NCI-H1417 (cell line): Measurements from ENCODE around the gene LAMP1.
"Not testable (repeated sequence)": the region's sequence is repeated elsewhere in the genome, so short reads cannot be mapped to it uniquely, and the experiment has no call there.

ENCODE experiments used
- DNase-seq, 3 experiments: peaks; one replicate each; lab custom pipeline; 2025; lab: John Stamatoyannopoulos, UW

LAMP1 gene, protein sequence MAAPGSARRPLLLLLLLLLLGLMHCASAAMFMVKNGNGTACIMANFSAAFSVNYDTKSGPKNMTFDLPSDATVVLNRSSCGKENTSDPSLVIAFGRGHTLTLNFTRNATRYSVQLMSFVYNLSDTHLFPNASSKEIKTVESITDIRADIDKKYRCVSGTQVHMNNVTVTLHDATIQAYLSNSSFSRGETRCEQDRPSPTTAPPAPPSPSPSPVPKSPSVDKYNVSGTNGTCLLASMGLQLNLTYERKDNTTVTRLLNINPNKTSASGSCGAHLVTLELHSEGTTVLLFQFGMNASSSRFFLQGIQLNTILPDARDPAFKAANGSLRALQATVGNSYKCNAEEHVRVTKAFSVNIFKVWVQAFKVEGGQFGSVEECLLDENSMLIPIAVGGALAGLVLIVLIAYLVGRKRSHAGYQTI

DNA sequence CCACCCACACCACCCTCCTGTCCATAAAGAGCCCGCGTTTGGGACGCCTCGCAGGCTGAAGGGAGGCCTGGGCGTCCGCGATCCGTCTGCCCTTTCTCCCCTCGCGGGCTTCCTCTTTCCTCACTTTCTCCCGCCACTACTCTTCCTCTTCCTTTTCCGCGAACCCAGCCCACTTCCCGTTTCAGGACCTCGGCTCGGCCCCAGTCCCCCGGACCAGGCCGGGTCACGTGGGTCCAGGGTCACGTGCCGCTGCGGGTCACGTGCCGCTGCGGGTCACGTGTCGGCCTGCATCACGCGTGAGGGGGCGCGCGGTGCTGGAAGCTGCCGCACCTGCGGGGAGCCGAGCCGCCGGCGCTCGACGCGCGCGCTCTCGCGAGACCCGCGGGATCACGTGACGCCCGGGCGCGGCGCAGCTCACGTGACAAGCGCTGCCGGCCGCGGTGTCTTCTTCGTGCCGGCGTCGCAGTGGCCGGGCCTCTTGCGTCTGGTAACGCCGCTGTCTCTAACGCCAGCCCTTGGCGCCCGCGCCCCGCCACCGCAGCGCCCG lies at the start of gene LAMP1:
TSS of gene LAMP1 (plus strand) at position 417 of the 547 bp plus-strand sequence. CDS start 196 bp downstream, outside the sequence.
- DNase-seq: peak; percentile 99 to 100 (median 100)

DNA sequence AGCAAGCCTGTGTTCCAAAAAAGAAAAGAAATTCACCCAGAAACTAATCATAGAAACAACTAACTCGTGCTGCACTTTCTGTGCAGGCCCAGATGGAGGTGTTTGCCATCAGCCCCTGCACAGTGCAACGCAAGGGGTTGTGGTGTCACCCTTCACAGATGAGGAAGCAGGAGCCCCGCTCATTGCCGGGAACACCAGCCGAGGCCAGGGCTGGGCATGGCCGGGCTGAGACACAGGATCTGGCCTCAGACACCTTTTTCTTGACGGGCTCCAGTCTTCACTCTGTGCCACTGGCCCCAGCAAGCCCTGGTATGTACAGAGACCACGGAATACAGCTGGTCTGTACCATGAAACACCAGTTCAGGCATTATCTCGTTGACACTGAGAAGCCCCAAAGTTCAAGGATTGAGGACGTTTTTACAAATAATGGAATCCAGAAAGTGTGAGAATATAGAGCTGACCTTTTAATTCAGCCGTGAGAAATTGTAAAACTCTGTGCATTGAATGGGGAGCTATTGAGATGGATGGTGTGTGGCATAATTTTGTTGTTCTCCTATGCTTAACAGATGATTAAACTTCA lies 44.4 kb upstream of the LAMP1 start:
- no peak for DNase-seq

DNA sequence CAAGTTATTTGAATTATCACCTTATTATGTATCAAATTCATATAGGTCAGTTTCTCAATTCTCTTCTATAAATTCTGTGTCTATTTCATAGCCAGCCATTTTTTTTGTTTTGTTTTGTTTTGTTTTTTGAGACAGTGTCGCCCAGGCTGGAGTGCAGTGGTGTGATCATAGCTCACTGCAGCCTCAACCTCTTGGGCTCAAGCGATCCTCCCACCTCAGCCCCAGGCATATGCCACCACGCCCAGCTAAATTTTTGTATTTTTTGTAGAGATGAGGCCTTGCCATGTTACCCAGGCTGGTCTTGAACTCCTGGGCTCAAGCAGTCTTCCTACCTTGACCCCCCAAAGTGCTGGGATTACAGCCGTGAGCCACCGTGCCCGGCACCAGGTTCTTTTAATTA lies 39.1 kb upstream of the LAMP1 start:
- not testable (repeated sequence) for DNase-seq

DNA sequence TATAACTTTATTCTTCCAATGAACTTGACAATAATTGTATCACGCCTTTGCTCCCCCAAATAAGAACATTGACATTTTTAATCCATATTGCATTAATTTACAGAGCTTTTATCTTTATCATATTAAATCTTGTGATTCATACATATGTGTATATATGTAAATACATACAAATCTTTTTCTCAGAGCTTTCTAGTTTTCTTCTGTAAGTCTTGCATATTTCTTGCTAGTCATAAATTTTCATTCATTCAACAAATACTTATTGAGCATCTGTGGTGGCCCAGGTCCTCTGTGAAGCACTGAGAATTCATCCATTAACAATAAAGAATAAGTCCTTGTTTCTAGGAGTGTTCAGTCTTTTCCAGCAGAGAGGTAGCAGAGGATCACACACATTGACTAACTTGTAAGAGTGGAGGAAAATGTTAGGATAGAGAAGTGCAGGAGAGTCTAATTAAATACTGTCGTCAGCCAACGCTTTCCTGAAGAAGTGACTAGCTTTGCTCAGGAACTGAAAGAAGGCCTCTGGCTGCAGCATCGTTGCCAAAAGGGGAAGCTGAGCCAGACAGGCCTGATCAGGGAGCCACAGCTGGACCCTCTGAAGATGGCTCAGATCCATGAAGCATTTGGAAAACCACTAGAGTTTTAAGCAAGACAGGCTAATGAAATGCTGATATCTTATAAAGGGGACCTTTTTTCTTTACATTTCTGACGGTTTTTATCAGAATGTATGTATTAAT lies 38.6 kb upstream of the LAMP1 start:
- DNase-seq: no peak

DNA sequence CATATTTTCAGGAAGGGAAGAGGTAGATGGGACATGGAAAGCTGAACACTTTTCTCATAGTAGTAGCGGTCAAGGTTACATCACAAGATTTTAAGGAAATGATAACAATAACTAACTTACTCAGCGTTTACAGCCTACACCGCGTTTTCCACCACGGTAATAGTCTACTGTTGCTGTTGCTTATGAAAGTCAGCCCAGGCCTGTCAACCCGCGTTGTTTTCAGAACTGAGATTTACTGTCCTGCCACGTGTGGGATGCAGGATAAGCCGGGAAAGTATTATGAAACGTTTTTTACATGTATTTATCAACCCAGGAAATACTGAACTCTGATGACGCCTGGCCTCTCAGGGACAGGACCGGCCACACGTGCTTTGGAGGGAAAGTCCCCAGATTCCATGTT lies 36.0 kb upstream of the LAMP1 start:
- DNase-seq: no peak

DNA sequence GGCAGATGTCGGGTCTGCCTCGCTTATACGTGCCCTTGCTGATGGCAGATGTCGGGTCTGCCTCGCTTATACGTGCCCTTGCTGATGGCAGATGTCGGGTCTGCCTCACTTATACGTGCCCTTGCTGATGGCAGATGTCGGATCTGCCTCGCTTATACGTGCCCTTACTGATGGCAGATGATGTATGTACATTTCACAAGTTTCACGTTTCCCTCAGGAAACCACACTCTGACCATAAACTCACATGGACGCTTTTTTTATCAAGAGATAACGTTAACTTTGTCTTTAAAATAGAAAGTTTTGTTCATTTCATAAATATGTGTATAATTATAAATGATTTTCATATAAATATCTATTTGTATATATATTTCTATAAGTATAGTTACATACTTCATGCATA lies 34.0 kb upstream of the LAMP1 start:
- not testable (repeated sequence) for DNase-seq

DNA sequence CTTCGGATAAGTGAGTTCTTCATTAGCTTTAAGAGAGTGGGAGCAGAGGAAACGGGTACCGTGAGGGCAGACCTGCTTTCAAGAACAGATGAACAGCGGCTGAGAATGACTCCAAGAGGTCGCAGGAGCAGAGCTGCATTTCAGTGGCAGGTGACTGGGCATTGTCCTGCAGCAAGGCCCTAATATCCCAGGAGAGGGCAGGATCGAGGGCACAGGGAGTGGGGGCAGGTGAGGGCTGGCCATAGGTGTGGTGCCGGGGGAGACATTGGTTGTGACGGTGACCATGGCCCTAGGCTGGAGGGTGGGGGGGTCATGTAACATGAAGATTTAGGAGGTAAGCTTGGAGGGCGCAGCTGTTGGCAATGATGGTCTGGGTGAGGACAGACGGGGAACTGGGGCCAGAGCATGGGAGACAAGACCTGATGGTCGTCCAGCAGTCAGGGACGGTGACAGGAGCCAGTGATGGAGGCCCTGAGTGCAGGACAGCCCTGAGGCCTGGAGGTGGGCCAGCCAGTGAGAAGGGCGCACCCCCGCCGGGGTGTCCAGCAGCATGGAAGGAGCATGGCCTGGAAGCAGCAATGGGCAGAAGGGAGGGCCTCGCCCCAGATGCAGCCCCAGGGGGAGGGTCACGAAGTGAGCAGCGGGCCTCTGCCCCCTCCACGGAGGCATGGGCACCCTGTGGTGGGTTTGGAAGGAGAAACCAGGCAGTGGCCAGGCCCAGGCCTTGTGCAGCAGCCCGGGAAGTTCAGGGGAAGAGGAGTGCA lies 29.2 kb upstream of the LAMP1 start:
- no peak for DNase-seq

DNA sequence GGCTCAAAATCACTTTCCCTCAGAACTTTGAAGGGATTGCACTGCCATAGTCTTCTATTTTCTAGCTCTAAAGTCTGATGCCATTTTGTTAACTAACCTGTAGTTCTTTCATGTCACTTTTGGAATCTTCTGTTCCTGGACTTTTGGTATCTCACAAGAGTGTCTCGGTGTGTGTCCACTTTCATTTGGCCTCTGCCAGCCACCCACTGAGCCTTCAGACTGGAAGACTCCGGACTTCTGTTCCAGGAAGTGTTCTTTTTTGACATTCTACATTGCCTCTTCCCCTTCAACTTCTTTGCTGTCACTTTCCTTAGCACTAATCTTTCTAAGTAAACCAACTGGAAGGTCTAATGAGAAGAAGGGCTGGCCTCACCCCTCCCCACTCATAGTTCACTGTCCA lies 25.0 kb upstream of the LAMP1 start:
- no peak for DNase-seq

DNA sequence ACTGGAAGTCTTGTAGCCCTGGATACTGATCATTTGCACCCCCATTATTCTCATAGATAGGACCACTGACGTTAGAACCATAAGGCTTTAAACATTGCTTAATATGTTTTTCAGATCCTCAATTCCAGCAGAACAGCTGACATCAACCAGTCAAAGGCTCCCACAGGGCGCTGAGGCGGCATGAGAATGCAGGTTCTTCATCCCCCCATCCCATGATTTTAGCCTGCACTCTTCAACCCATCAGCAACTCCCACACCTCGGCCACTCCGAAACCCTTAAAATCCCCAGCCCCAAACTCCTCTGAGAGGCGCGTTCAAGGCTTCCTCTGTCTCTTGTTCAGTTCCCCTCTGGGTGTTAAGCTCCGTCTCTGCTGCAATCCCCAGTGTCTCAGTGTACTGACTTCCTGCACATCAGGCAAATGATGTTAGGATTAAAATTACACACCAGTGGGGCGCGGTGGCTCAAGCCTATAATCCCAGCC lies 24.3 kb upstream of the LAMP1 start:
- DNase-seq: no peak

DNA sequence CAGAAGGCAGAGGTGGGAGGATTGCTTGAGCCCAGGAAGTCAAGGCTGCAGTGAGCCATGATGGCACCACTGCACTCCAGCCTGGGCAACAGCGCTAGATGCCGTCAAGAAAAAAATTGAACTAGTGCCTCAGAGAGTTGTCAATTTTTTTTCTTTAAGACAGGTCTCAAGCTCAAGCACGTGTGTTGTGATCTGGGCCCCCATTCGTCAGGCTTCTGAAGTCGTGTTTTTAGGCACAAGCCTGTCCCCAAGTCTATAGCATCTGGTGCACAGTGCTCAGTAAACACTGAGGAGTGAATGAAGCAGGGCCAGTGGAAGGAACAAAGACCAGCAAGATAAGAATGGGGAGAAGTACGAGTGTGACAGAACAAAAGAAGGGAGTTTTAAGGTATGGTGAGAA lies 23.7 kb upstream of the LAMP1 start:
- DNase-seq: no peak

DNA sequence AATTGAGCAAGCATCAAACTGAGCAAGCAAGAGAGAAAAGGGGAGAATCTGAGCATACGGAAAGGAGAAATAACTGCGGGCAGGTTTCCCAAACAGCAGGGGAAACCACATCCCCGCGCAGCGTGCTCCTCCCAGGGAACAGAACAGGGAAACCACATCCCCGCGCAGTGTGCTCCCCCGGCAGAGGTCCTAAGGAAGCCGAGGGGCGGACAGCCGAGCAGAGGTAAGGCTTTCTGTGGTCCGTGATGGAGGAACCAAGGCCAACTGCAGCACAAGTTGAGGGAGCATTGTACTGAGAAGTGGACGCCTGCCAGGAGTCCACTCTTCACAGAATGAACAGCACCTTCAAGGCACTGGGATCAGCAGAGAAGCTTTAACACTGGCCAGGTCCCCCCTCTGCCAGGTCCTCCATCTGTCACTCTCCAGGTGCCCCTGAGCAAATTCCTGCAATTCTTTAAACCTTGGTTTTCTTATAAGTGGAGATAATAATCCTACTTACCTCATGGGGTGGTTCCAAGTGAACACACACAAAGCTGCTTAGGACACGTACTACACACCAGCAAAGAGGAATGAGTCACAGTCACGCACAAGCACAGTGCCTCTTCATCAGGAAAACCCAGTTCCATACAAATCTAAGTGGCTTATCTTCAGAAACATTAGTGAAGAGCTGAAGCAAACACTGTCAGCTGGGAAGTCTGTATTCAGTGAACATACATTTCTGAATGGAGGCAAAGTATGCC lies 23.0 kb upstream of the LAMP1 start:
- no peak for DNase-seq

DNA sequence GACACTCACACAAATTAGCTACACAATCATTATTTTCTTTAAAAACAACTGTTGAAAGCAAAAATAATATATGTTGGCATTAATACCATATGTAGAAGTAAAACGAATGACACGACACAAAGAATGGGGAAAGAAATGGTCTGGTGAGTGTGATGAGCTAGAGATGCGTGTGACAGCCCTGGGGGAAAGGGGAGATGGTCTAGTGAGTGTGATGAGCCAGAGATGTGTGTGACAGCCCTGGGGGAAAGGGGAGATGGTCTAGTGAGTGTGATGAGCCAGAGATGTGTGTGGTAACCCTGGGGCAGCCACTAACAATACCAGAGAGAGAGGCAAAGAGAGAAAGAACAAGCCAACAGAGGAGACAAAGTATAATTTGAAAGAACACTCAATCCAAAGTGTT lies 22.3 kb upstream of the LAMP1 start:
- DNase-seq: no peak

DNA sequence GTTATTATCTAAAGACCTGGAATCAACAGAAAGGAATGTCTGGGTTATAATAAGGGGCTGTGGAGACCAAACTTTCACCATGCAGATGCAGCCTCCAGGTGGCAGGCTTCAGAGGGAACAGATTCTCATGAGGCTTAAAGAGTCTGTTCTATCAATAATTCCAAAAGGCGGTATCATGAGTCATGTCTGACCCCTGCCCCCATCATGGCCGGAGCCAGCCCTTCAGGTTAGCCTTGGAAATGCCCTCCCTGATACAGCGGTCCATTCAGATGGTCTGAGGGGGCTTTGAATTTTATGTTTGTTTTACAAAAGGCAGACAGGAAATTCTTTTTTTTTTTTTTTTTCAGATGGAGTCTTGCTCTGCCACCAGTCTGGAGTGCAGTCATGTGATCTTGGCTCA lies 21.7 kb upstream of the LAMP1 start:
- DNase-seq: peak; percentile 24 to 75 (median 34)

DNA sequence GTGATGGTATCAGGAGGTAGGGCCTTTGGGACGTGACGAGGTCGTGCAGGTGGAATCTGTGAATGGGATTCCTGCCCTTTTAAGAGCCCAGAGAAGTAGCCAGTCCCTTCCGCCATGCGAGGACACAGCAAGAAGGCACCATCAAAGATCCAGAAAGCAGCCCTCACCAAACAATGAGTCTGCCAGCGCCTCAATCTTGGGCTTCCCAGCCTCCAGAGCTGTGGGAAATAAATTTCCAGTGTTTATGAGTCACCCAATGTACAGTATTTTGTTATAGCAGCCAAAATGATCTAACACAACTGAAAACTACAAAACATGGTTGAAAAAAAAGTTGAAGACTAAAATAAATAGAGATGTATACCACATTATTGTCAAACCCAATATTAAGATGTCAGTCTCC lies 16.9 kb upstream of the LAMP1 start:
- no peak for DNase-seq

DNA sequence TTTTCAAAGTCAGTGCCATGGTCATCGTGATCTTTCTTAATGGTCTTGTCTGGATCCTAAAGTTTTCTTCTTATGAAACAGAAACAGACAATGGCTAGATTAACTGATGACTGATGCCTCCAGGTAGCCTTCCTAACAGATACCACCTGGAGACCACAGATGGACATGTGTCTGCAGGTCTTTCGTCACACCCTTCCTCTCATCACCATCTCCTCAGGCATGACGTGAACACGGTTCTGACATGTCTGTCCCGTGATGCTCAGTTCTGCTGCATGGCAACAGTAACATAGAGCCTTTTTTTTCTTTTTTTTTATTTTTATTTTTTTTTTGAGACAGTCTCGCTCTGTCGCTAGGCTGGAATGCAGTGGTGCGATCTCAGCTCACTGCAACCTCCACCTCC lies 13.1 kb upstream of the LAMP1 start:
- no peak for DNase-seq

DNA sequence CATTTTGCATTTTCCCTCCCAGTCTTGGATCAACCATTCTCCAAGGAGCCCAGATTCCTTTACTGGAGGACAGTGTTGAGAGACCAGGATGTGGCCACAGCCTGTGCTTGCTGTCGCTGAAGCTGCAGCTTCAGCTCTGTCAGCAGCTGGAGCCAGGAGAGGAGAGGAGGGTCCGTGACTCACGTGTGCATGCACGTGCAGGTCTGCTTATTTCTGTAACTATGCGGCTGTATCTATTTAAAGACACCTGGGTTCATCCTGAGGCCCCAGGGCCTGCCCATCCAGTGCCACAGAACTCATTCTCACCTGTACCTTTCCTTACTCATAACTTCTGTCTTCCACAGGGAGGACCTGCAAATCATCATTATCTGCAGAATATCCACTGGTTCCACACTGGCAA lies 8.2 kb upstream of the LAMP1 start:
- DNase-seq: no peak

DNA sequence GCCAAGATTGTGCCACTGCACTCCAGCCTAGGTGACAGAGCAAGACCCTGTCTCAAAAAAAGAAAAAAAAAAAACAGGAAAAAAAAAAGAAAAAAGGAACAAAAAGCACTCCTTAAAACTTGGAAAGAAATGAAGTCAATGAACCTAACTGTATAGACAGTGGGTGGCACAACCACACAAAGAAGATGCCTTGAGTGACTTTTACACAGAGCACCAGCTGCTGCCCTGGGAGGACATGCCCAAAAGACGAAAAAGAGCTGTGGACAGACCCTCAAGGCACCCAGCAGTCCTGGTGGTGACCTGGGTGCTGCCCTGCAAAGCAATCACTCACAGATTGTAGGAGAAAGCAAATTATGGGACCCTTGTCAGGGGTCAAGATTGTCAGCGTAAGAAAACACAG lies 5.9 kb upstream of the LAMP1 start:
- DNase-seq: no peak

DNA sequence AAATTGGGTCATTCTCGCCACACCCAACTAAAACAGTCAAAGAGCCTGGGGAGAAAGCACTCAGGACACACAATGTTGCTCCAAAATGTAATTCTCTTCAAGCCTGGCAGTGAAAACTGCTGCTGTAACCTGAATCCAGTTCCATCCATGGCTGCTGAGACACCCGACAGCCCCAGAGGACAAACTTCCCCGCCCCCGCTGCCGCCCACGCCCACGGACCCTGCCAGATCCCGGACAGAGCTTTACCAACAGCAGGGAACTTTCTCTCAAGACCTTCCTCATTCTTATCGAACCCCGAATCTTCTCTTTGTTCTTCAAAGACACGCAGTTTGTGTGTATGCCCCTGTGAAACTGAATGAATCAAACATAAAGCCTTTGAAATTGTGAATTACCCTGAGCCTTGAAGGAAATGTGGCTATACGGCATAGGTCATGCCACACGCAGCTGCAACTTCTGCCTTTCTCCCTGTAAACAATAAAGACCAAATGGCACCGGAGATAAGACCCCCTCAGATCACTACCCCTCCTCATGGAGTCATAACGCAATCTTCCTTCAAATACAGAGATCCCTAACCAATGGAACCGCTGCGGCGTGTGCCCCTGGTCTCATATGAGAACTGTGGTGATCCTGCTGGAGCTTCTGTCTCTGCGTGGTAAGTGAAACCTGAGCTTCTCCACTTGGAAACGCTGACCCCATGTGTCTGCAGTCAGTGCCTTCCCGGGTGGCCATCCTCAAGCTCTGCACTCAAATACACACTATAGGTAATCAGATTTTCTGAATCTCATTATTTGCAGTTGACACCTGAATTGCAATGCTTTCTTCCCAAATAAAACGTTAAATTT lies 4.8 kb upstream of the LAMP1 start:
- DNase-seq: peak; percentile 19 to 75 (median 55)

DNA sequence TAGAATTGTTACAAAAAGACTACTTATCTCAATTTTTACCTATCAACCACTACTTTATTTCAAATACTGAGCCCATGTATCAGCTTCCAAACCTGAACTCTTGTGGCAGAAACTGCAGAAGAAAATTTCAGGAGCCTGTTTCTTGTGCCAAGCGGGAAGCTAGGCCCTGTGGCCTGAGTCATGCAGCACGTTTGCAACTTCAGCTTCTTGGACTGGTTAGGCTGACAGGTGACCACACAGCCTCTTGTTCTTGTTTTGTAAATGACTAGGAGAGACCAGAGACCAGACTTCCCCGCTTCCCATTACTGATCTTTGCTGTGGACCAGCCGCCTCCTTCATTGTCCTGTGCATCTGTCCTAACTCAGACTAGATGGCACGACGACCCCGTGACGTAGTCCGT lies 3.4 kb upstream of the LAMP1 start:
- no peak for DNase-seq

DNA sequence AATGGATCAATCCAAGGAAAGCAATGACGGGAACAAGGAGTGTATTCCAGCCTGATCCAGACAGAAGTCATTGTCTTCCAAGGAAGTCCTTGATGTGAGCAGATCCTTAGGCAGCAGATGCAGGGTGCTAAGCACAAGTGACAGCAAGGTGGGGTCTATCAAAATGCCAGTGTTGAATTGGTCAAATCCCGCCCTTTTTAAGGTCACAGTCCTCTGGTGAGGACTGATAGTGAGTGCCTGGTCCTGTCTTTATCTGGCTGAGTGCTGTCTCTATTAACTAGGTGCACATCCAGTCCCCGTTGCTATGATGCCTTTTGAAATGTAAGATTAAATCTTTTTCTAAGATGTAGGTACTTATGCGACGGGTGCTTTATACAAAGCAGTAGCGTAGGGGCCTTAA lies 1.3 kb upstream of the LAMP1 start:
- DNase-seq: no peak
